ENCODE results near the gene GRIA1. TPM values are rescaled to one million over a fixed set of nuclear protein-coding genes. Genes with fewer than 3 reads are reported as not detected.

Gene GRIA1
- total RNA-seq (not detected), total RNA-seq (0 to 0.08 reads per million in 2 donors)

DNA sequence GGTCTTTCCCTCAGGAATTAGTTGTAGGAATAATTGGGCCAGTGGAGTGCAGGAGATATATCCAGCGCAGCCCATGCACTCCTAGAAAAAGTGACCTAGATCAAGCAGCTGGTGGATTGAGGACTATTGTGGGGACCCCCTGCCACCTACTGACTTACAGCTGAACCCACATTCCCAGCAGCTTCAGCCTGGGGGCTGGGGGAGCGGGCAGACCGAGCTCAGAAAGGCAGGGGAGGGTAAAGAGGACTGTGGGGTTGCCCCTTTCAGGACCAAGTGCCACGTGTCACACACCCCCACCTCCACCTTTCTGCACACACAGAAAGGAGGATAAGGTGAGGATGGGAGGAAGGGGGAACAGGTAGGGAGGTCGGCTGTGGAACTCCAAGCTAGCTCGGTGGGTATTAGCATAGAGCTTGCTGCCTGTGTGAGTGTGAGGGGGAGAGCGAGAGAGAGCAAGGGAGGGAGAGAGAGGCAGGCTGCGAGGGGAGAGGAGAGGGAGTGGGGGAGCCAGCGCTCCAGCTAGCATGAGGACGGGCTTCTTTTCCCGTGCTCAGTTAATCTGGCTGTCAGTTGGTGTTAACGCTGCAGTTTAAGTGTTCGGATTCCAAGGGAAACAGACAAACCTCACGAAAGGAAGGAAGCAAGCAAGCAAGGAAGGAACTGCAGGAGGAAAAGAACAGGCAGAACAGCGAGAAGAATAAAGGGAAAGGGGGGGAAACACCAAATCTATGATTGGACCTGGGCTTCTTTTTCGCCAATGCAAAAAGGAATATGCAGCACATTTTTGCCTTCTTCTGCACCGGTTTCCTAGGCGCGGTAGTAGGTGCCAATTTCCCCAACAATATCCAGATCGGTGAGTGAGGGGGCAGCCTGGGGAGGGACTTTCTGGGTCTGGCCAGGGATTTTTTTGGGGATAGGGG is at the start of gene GRIA1:
TSS of gene GRIA1 (plus strand) at position 553 of the 920 bp plus-strand sequence.
- no peak within 1 kb of the TSS for H3K4me3 Mint-ChIP-seq
- H3K36me3 Mint-ChIP-seq (ENCODE audit: low read depth): peaks cover 5% of the 10 kb centered on the region
- peaks cover 42% of the 10 kb centered on the region for H3K27me3 Mint-ChIP-seq
- H3K4me1 Mint-ChIP-seq: no peaks in the 10 kb centered on the region
- DNase-seq (no peak), ATAC-seq (no peak)
- H3K27ac Mint-ChIP-seq: no peak within 1 kb of the TSS
- H3K9me3 ChIP-seq (ENCODE audit: control insufficient read depth, low read length, poor library complexity, severe bottlenecking): no peaks in the 10 kb centered on the region

GRCh38 chr5:153445875-153446579 is 44.4 kb upstream of the GRIA1 start:
- H3K9me3 ChIP-seq (ENCODE audit: control insufficient read depth, low read length, poor library complexity, severe bottlenecking): no peaks in the 10 kb centered on the region

DNA sequence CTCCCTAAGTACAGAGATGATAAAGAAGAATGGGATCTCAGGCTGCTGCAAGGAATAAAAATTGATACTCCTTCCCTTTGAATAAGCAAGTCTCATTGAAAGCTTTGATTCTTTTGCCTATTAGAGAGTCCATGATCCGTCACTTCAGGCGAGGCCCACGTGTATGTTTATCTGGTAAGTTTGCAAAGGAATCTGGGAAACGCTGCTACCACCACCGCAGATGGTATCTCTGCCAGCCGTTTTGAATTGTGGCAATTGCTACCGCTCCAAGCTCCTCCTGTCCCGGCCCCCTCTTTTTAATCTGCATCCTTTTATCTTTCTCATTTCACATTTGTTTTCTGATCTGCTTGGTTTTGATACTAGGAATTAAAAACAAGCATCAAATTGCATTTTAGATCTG is 42.9 kb upstream of the GRIA1 start:
- Mint-ChIP-seq H3K27me3 (no peaks in the 10 kb centered on the region), H3K27ac (no peak overlapping the region), H3K4me1 (no peaks in the 10 kb centered on the region), H3K4me3 (no peak overlapping the region), H3K36me3 (ENCODE audit: low read depth) (no peaks in the 10 kb centered on the region)
- H3K9me3 ChIP-seq (ENCODE audit: control insufficient read depth, low read length, poor library complexity, severe bottlenecking): no peaks in the 10 kb centered on the region
- DNase-seq (no peak), ATAC-seq (no peak)

More at GRCh38 chr5:153445875-153446579, 44.4 kb upstream of the GRIA1 start:
- H3K27ac Mint-ChIP-seq: no peak overlapping the region
- H3K27me3 Mint-ChIP-seq: no peaks in the 10 kb centered on the region
- ATAC-seq (no peak), DNase-seq (no peak)
- no peaks in the 10 kb centered on the region for H3K4me1 Mint-ChIP-seq
- H3K4me3 Mint-ChIP-seq: no peak overlapping the region
- no peaks in the 10 kb centered on the region for H3K36me3 Mint-ChIP-seq (ENCODE audit: low read depth)

GRCh38 chr5:153456354-153456753 is 34.1 kb upstream of the GRIA1 start:
- Mint-ChIP-seq H3K36me3 (ENCODE audit: low read depth) (no peaks in the 10 kb centered on the region), H3K4me1 (no peaks in the 10 kb centered on the region), H3K4me3 (no peak overlapping the region), H3K27me3 (no peaks in the 10 kb centered on the region), H3K27ac (no peak overlapping the region)
- ATAC-seq (no peak), DNase-seq (no peak)
- no peaks in the 10 kb centered on the region for H3K9me3 ChIP-seq (ENCODE audit: control insufficient read depth, low read length, poor library complexity, severe bottlenecking)

DNA sequence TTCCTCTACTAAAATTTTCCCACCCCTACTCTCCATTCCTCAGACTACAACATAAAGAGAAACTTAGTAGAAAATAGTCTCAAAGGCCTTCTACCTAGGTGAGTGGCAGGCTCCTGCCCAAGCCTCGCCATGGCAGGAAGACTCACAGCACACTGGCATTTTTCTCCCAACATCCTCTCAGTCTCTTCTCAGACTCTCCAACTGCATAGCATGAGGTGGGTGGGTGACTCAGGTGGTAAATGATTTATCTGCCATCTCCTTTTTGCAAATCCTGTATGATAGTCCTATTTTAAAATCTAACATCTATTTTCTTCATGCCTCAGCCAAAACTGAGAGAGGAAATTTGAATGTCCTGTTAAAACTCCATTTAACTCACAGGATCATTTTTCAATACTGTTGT is 33.5 kb upstream of the GRIA1 start:
- Mint-ChIP-seq H3K4me3 (no peak overlapping the region), H3K27me3 (no peaks in the 10 kb centered on the region), H3K4me1 (no peaks in the 10 kb centered on the region), H3K36me3 (ENCODE audit: low read depth) (no peaks in the 10 kb centered on the region), H3K27ac (no peak overlapping the region)
- H3K9me3 ChIP-seq (ENCODE audit: control insufficient read depth, low read length, poor library complexity, severe bottlenecking): no peaks in the 10 kb centered on the region
- no peak for DNase-seq
- ATAC-seq: no peak

GRCh38 chr5:153458268-153458667 is 32.2 kb upstream of the GRIA1 start:
- DNase-seq (no peak), ATAC-seq (no peak)
- H3K36me3 Mint-ChIP-seq (ENCODE audit: low read depth): no peaks in the 10 kb centered on the region
- no peaks in the 10 kb centered on the region for H3K27me3 Mint-ChIP-seq
- H3K27ac Mint-ChIP-seq: no peak overlapping the region
- no peak overlapping the region for H3K4me3 Mint-ChIP-seq
- no peaks in the 10 kb centered on the region for H3K9me3 ChIP-seq (ENCODE audit: control insufficient read depth, low read length, poor library complexity, severe bottlenecking)
- H3K4me1 Mint-ChIP-seq: no peaks in the 10 kb centered on the region

- no peaks in the 10 kb centered on the region for H3K9me3 ChIP-seq (ENCODE audit: control insufficient read depth, low read length, poor library complexity, severe bottlenecking)
- Mint-ChIP-seq H3K36me3 (ENCODE audit: low read depth) (no peaks in the 10 kb centered on the region), H3K4me3 (no peak overlapping the region), H3K4me1 (no peaks in the 10 kb centered on the region), H3K27ac (no peak overlapping the region), H3K27me3 (no peaks in the 10 kb centered on the region)
- no peak for ATAC-seq
- DNase-seq: no peak
Measured at GRCh38 chr5:153459051-153459743, 31.3 kb upstream of the GRIA1 start.

GRCh38 chr5:153460421-153460820 is 30.0 kb upstream of the GRIA1 start:
- no peak for ATAC-seq
- DNase-seq: no peak
- Mint-ChIP-seq H3K36me3 (ENCODE audit: low read depth) (no peaks in the 10 kb centered on the region), H3K27me3 (no peaks in the 10 kb centered on the region), H3K4me3 (no peak overlapping the region), H3K4me1 (no peaks in the 10 kb centered on the region), H3K27ac (no peak overlapping the region)
- no peaks in the 10 kb centered on the region for H3K9me3 ChIP-seq (ENCODE audit: control insufficient read depth, low read length, poor library complexity, severe bottlenecking)

DNA sequence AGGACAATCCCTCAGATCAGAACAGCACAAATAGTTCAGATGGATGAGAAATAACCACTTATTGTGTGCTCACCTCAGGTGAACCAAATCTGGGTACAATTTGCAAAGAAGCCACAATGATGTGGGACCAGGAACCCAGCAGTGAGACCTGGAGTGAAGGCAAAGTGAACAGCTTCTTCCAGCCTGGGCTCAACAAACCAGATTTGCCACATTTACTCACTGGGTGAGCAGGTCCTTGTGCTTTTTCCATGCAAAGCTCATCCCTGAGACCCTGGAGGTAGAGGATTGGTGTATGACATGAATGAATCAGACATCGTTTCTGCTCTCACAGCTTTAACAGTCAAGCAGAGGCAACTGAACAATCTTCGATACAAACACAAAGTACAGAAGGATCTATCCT is 29.1 kb upstream of the GRIA1 start:
- Mint-ChIP-seq H3K4me1 (no peaks in the 10 kb centered on the region), H3K36me3 (ENCODE audit: low read depth) (no peaks in the 10 kb centered on the region), H3K4me3 (no peak overlapping the region), H3K27ac (no peak overlapping the region), H3K27me3 (no peaks in the 10 kb centered on the region)
- DNase-seq (no peak), ATAC-seq (no peak)
- no peaks in the 10 kb centered on the region for H3K9me3 ChIP-seq (ENCODE audit: control insufficient read depth, low read length, poor library complexity, severe bottlenecking)

- Mint-ChIP-seq H3K27ac (no peak overlapping the region), H3K36me3 (ENCODE audit: low read depth) (no peaks in the 10 kb centered on the region), H3K27me3 (no peaks in the 10 kb centered on the region), H3K4me3 (no peak overlapping the region), H3K4me1 (no peaks in the 10 kb centered on the region)
- no peak for ATAC-seq
- no peaks in the 10 kb centered on the region for H3K9me3 ChIP-seq (ENCODE audit: control insufficient read depth, low read length, poor library complexity, severe bottlenecking)
- no peak for DNase-seq
Measured at GRCh38 chr5:153463806-153464205, 26.7 kb upstream of the GRIA1 start.

- Mint-ChIP-seq H3K27me3 (no peaks in the 10 kb centered on the region), H3K4me3 (no peak overlapping the region), H3K4me1 (no peaks in the 10 kb centered on the region), H3K27ac (no peak overlapping the region), H3K36me3 (ENCODE audit: low read depth) (no peaks in the 10 kb centered on the region)
- H3K9me3 ChIP-seq (ENCODE audit: control insufficient read depth, low read length, poor library complexity, severe bottlenecking): no peaks in the 10 kb centered on the region
- no peak for ATAC-seq
- DNase-seq: no peak
Measured at GRCh38 chr5:153467546-153467945, 22.9 kb upstream of the GRIA1 start.

- DNase-seq (no peak), ATAC-seq (no peak)
- Mint-ChIP-seq H3K36me3 (ENCODE audit: low read depth) (no peaks in the 10 kb centered on the region), H3K4me1 (no peaks in the 10 kb centered on the region), H3K4me3 (no peak overlapping the region), H3K27ac (no peak overlapping the region), H3K27me3 (no peaks in the 10 kb centered on the region)
- no peaks in the 10 kb centered on the region for H3K9me3 ChIP-seq (ENCODE audit: control insufficient read depth, low read length, poor library complexity, severe bottlenecking)
Measured at GRCh38 chr5:153469423-153469822, 21.0 kb upstream of the GRIA1 start.

- Mint-ChIP-seq H3K4me3 (no peak overlapping the region), H3K27ac (no peak overlapping the region), H3K4me1 (no peaks in the 10 kb centered on the region), H3K27me3 (no peaks in the 10 kb centered on the region), H3K36me3 (ENCODE audit: low read depth) (no peaks in the 10 kb centered on the region)
- H3K9me3 ChIP-seq (ENCODE audit: control insufficient read depth, low read length, poor library complexity, severe bottlenecking): no peaks in the 10 kb centered on the region
- DNase-seq (no peak), ATAC-seq (no peak)
Measured at GRCh38 chr5:153470736-153471135, 19.7 kb upstream of the GRIA1 start.

All from T-helper 17 cell (primary cell).